HG03565 (cell line): ENCODE results near the gene NEURL1.

Experiments
- ATAC-seq: cut with Tn5 transposase; IDR thresholded peaks from one replicate; pipeline ENCODE4 v1.9.1; 2021; ENCODE audit warnings: mild to moderate bottlenecking, moderate library complexity; ENCODE audit not compliant: unreplicated experiment

The NEURL1 gene

DNA sequence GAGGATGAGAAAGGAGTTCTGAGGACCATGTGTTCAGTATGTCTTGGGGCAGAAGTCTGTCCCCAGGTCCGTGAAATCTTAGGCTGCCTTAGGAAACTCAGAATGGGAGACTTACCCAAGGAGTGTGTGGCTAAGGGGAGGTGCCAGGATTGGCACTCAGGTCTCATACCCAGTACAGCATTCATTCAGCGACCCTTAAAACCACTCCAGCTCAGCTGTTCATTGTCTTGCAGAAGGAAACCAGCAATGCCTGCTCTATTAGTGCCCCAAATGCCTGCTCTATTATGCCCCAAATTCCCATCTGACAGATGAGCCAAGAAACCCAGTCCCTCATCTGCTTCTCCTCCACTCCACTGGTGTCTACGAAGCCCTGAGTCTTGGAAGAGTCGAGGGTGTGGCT lies 147.8 kb downstream of the NEURL1 start:
- ATAC-seq, result no peak
